NCI-H146 (cell line): ENCODE measurements around the gene PALS2.

ENCODE experiments used
- DNase-seq: peaks from one replicate; lab custom pipeline; 2025; lab: John Stamatoyannopoulos, UW

The PALS2 gene, protein sequence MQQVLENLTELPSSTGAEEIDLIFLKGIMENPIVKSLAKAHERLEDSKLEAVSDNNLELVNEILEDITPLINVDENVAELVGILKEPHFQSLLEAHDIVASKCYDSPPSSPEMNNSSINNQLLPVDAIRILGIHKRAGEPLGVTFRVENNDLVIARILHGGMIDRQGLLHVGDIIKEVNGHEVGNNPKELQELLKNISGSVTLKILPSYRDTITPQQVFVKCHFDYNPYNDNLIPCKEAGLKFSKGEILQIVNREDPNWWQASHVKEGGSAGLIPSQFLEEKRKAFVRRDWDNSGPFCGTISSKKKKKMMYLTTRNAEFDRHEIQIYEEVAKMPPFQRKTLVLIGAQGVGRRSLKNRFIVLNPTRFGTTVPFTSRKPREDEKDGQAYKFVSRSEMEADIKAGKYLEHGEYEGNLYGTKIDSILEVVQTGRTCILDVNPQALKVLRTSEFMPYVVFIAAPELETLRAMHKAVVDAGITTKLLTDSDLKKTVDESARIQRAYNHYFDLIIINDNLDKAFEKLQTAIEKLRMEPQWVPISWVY

DNA sequence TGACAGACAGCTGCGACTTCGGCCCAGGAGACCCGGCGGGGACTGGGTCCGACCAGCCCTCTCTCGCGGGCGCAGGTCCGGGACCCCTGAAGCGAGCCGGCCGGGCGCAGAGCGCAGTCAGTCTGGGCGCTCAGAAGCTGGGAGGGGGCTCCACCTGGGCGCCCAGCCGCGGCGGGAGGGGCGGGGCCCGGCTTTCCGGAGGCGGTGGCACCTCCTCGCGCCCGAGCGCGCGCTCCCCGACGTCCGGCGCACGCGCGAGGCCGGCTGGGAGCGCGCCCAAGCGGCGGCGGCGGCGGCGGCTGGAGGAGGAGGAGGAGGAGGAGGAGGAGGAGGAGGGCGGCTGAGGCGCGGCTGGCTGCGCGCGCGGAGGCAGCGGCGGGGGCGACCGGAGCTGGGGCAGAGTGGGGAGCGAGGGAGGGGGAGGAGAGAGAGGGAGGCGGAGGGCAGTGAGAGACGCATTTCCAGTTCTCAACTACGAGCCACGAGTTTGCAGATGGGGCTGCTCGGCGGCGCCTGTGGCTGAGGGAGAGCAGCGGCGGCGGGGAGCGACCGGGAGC lies at the start of gene PALS2:
Gene PALS2 (plus strand): TSS at position 456 of the 557 bp plus-strand sequence. CDS start 50,216 bp downstream, outside the sequence.
- peak; percentile 93 for DNase-seq

GRCh38 chr7:24531255-24531654 lies 42.0 kb upstream of the PALS2 start:
- no peak for DNase-seq

DNA sequence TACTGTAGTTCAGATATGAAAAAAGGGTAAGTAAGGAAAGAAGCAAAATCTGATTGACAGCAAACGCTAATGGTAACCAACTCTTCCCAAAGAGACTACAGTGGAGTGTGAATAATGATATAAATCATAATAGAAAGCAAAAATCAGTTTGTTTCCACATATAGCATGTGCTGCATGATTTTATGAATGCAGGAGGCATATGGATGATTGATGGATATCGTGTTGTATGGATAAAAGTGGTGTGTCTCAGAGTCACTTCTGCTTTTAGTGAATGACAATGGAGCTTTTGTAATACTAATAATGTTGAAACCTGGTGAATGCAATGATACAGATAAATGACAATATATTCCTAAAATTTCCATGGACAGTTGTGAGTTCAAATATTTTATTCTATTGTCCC lies 36.6 kb upstream of the PALS2 start:
- no peak for DNase-seq

- DNase-seq: no peak
Measured at GRCh38 chr7:24540956-24541355, 32.3 kb upstream of the PALS2 start.

DNA sequence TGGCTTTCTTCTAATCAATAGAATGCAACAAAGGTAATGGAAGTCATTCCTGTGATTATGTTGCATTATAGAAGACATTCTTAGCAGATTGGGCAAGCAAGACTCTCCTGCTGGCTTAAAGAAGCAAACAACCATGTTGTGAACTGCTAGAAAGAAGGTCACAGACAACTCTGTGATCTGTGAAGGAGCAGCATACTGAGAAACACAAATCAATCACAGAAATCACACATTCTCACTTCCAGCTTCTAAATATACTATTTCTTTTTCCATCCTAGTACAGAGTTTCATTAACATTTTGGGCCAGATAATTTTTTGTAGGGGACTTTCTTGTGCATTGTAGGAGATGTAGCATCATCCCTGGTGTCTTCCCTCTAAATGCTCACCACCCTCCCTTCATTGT lies 28.0 kb upstream of the PALS2 start:
- no peak for DNase-seq

GRCh38 chr7:24548390-24548789 lies 24.9 kb upstream of the PALS2 start:
- DNase-seq: no peak

DNA sequence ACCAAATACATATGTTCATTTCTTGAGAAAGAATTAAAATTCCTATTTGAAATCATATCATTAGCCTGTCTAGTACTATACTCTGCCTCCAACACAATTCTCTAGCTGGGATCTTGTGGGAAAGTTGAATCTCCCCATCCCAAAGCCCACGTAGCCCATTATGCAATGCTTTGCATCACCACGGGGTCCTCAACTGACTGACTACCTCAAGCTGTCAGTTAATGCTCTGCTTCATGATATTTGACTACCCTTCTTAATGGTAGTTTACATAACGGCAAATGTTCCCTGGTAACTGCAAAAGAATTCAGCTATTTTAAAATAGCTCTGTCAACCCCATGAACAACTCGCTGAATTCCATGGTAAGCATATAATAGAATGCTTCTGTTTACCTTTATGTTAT lies 23.3 kb upstream of the PALS2 start:
- DNase-seq: no peak

DNA sequence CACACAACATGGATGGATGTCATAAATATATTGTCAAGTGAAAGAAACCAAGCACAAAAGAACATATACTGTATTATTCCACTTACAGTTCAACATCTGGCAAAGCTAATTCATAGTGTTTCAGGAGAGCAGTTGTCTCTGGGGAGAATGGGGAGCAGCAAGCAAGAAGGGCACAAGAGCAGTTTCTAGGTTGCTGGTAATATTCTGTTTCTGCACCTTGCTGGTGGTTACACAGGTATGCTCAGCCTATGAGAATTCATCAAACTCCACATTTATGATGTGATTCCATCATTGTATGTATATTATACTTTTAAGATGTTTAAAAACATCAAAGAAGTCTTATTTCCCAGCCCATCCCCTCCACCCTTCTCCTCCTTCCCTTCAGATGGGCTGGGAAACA lies 18.1 kb upstream of the PALS2 start:
- DNase-seq: no peak

DNA sequence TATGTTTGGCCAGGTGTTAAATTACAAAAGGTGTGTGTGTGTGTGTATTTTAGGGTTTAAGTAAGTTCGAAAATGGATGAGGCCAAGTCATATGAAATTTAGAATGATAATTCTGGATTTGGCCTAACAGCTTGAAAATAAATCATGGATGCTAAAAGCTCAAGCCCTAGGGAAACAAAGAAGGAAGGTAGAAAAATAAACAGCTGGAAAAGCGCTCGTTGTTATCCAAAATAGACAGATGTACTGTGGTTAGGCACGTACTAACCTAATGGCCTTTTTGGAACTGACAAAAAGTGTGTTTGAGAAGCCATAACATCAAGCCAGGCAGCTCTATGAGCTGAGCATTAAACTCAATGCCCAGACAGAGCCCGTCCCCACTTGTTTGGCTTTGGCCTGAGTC lies 17.5 kb upstream of the PALS2 start:
- DNase-seq: no peak

DNA sequence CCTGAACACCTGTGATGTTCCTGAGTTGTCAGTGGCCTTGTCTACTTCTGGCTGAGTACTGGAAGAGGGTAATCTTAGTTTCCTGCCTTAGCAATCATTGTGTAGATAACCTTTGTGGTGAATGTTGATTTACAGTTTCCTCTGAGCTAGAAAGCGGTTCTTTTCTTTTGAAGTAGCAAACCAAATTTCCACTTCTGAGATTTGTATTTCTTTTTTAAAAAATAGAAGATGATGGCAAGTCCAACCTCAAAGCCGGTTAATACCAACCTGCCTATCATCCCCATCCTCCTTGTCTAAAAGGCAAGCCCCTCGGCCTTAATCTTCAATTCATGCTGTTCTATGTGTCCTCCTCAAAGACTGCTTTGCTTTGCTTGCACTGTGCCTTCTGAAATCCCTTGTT lies 12.5 kb upstream of the PALS2 start:
- no peak for DNase-seq

DNA sequence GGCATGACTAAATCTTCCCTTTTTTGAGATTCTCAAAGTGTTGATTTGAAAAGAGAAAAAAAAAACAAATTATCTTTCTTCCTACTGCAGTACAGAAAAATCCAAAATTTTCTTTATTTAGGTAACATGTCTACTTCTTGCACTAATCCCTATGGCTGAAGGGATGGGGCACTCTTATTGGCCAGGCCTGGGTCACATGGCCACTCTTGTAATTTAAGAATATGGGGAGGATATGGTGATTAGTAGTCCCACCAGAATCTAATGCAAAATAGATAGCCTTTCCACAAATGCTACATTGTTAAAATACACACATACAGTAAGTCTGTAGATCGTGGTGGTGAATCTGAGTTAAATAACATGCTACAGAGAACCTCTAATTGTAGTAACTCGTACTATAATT lies 7.0 kb upstream of the PALS2 start:
- DNase-seq: no peak

DNA sequence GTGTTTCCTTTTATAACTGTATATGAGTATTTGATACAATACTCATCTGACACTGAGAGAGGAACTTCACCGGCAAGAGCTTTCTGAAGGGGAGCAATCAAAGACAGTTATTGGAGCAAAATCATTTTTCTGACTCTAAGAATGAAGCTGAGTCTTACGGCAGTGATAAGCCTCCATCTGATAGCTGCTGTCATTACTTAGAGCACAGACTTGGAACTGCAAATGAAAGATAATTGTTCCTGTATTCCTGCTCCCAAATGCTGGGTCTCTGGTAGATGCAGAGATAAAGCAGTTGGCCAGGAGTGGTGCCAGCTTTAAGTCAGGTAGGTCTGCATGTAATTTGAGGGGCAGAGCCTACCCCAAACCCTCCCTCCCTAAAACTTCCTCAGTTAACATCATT lies 2.3 kb upstream of the PALS2 start:
- DNase-seq: no peak

DNA sequence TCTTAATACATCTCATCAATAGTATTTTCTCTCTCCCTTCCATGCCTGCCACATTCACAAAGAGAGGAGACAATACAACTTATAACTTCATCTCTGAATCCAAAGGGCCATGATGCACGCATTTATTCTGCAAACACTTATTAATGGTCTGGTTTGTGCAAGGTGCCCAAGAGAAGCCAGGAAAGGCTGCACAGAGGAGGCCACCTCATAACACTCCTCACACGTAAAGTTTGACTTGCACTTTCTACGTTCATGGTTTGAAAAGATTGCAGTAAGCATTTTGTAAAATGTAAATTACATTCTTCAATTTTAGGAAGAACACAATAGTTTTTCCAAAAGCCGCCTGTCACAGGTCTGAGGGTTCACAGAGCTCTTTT lies 1.2 kb upstream of the PALS2 start:
- DNase-seq: no peak

GRCh38 chr7:24572393-24572996 lies 757 bp upstream of the PALS2 start:
- peak; percentile 72 for DNase-seq

DNA sequence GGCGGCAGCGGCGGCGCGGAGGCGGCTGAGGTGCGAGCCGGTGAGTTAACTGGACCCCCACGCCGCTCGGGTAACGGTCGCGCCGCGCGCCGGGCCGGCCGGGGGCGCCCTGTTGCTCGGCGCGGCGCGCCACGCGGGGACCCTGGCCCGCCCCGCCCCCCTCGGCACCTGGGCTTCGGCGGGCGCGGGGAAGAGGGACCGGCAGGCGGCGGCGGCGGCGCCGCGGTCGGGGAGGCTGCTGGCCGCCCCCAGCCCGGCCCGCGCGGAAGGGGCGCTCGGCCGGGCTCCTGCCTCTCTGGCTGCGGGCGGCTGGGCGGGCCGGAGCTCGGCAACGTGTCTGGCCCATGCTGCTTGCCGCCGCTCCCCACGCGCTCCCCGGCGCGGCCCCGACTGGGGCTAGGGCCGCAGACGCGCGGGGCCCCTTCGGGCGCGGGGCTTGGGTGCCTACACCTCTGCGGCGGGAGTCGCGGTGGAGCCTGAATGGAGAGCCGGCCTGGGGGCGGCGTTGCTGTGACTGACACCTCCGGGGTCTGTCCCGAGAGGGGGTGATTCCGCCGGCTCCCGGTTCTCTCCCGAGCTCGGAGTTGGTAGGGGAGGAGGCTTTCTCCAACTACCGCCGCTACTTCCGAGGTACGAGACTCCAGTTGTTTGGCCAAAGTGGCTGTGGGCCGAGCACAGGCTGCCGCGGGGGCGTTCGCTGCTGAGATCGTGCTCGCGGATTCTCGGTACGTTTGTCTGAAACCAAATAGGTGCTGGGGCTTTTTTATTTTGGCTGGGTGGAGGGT lies 494 bp downstream of the PALS2 start:
- peak; percentile 72 for DNase-seq

DNA sequence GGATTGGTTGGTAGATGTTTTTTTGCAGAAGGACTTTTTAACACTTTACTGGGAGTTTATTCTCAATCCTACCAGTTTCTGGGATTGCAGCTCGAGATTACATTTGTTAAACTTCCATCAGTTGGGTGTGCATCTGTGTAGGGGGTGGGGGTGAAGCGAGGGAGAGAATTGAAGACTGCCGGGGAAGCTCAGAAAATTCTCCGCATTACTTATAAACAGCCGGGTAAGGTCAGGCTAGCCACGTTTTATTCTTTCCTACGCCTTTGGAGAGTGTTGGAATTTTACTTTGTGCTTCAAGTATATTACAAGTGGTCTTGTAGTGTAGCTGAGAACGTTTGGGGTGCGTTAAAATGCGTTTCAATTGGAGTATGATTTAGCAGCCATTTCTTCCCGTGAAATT lies 1.1 kb downstream of the PALS2 start:
- no peak for DNase-seq

DNA sequence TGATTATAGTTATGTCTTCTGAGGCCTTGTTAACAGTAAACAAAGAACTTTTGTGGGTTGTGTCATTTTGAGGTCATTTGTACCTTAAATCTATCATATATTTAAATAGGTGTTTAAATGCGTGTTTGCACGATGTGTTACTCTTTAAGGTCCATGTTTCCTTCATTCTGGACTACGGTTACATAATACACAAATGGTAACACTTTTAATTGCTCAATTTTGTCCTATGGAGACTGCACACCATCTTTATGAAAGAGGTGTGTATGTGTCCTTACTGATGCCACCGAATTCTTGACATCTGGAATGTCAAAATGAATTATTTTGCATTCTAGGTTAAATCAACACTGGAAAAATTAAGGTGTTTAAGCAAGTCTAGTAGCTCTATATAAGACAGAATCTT lies 1.7 kb downstream of the PALS2 start:
- DNase-seq: no peak

DNA sequence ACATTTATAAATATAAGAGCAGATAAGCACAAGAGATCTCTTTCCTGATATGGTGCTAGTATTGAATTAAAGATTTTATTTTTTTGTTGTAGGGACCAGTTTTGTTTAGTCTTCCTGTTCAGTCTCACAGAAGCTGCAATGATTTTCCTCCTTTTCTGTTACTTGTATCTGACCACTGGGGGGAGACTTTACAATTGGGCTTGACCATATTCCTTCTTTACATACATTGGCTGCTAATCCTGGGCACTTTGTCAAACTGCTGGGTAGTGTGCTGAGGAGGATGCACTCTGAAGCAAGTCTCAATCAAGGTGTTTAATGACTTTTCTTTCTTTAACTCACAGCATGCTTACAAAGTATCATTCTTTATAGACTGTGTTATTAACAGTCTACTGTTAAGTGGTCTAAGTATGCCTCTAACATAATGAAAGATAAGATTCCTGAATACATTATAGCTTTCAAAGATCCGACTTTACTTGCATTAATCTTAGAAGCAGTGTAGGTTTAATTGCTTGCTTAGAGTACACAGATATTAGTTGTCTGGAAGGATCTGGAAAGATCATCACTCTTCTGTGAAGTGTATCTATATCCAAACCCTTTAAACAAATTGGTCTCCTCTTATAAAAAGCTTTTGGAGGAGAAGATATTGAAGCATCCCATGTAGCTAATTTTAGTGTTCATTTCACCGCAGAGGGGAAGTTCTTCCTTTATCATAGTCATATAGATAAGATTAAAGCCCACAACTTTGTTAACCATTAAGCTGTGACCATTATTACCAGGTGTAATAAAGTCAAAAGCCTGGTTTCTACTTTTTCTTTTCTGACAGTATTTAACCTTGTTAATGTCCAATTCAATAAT lies 3.1 kb downstream of the PALS2 start:
- peak; percentile 62 for DNase-seq

DNA sequence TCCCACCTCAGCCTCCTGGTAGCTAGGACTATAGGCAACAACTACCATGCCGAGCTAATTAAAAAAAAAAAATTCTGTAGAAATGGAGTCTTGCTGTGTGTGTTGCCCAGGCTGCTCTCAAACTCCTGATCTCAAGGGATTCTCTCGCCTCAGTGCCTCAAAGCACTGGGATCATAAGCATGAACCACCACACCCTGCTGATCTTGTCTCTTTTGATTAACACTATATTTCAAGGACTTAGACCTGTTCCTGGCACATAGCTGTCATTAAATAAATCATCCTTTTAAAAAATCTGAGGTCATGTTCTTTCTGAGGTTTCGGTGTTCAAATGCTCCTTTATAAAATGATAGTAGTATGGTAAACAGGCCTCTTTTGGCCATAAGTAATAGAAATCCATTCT lies 4.8 kb downstream of the PALS2 start:
- no peak for DNase-seq

GRCh38 chr7:24580283-24580946 lies 7.2 kb downstream of the PALS2 start:
- DNase-seq: peak; percentile 40

DNA sequence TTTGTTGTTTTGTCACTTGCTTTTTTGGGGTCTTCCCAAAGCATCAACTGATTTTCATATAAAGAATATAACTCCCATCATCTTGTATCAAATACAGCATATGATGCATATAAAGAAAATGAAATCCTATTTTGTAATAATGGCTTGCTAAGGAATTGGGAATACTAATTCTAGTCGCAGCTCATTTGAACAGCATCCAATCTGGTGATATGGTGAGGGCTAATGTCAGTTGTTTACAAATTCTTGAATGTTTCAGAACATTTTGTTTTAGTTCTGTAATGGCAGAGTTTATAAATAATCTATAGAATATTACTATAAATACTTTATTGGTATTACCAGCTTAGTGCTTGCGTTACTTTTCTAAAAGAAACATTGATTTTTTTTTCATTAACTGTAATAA lies 8.9 kb downstream of the PALS2 start:
- DNase-seq: no peak
